GM12878 (cell line): ENCODE results near the gene NBR1. TPM values are rescaled to one million over a fixed set of nuclear protein-coding genes. Genes with fewer than 3 reads are reported as not detected.

Experiments used
- BACH1 ChIP-seq: fragments of 450-650 bp; IDR thresholded peaks from 2 replicates; pipeline ENCODE4 v1.6.1; 2017; ENCODE audit warnings: mild to moderate bottlenecking, borderline replicate concordance
- KAT2A ChIP-seq: conservative IDR thresholded peaks from 2 replicates; pipeline ENCODE4 v1.6.1; 2011; ENCODE audit warnings: low read depth, low read length; ENCODE audit not compliant: control insufficient read depth
- LARP7 ChIP-seq: fragments of 450-650 bp; IDR thresholded peaks from 2 replicates; pipeline ENCODE4 v1.6.1; 2017; ENCODE audit warnings: mild to moderate bottlenecking
- MTA2 ChIP-seq: fragments of 450-650 bp; IDR thresholded peaks from 2 replicates; pipeline ENCODE4 v1.6.1; 2016; ENCODE audit warnings: low read depth, mild to moderate bottlenecking, moderate library complexity
- MYC ChIP-seq: IDR thresholded peaks from 2 replicates; pipeline ENCODE4 v1.6.1; 2011; ENCODE audit warnings: mild to moderate bottlenecking, low read length, moderate library complexity, inconsistent platforms; ENCODE audit not compliant: insufficient read depth, insufficient replicate concordance, insufficient read length, severe bottlenecking
- NR2C2 ChIP-seq: IDR thresholded peaks from 2 replicates; pipeline ENCODE4 v1.6.1; 2011; ENCODE audit warnings: borderline replicate concordance, low read depth; ENCODE audit not compliant: control insufficient read depth, insufficient read length
- NRF1 ChIP-seq: conservative IDR thresholded peaks from 2 replicates; pipeline ENCODE4 v1.6.1; 2011; ENCODE audit warnings: mild to moderate bottlenecking, low read depth, low read length, improper control_type of control experiment
- PAX8 ChIP-seq: fragments of 450-650 bp; IDR thresholded peaks from 2 replicates; pipeline ENCODE4 v1.6.1; 2017; ENCODE audit warnings: mild to moderate bottlenecking, moderate library complexity
- RAD21 ChIP-seq: IDR thresholded peaks from 2 replicates; pipeline ENCODE4 v1.6.1; 2011; ENCODE audit warnings: mild to moderate bottlenecking, low read depth, low read length, moderate library complexity; ENCODE audit not compliant: insufficient read depth
- SIN3A ChIP-seq: IDR thresholded peaks from 2 replicates; pipeline ENCODE4 v1.6.1; 2012; ENCODE audit warnings: low read depth, low read length, improper control_type of control experiment
- SMAD5 ChIP-seq: IDR thresholded peaks from 2 replicates; pipeline ENCODE4 v1.6.1; 2016; ENCODE audit warnings: antibody characterized with exemption, low read depth
- SUZ12 ChIP-seq: fragments of 200-600 bp; sonication (generic); IDR thresholded peaks from one replicate; pipeline ENCODE4 v1.6.1; 2018; ENCODE audit warnings: antibody characterized with exemption, mild to moderate bottlenecking; ENCODE audit not compliant: unreplicated experiment
- TCF7 ChIP-seq: IDR thresholded peaks from 2 replicates; pipeline ENCODE4 v1.6.1; 2014; ENCODE audit warnings: antibody characterized with exemption, borderline replicate concordance
- polyA plus RNA-seq, 11 experiments: library from polyadenylated mRNA; depleted of rRNA in 4 of 11; unstranded in 6 of 11; stranded (reverse) in 5 of 11; fragments of >200 nt; fragmentation: Nextera tagmentation in 4 of 11; fragmentation: Illumina TruSeq in 1 of 11; extraction: Ambion mirVana in 4 of 11; extraction: Trizol in 1 of 11; gene quantifications; 1 replicate in 1 of 11; 2 replicates in 10 of 11; pipeline versions ENCODE4 v1.2.1 to v1.2.3, GENCODE V29; 2011 to 2016; ENCODE audit warnings: inconsistent platforms in 2 of 11, missing spikeins in 2 of 11, low read depth in 1 of 11
- total RNA-seq, 4 experiments: library from RNA; depleted of rRNA in 3 of 4; stranded (reverse); fragments of >200 nt in 3 of 4; fragmentation: Illumina TruSeq in 1 of 4; extraction: Trizol in 1 of 4; gene quantifications; 2 replicates each; pipeline versions ENCODE4 v1.2.1 to v1.2.3, GENCODE V29; 2013 to 2021
- TF ChIP-seq, protein P1 (sequence below): fragments of 150-350 bp; IDR thresholded peaks from 2 replicates; pipeline ENCODE4 v1.6.1; 2016; ENCODE audit warnings: low read depth, low read length
- TF ChIP-seq, protein P2 (sequence below): fragments of 450-650 bp; IDR thresholded peaks from 2 replicates; pipeline ENCODE4 v1.6.1; 2017; ENCODE audit warnings: mild to moderate bottlenecking, low read depth, inconsistent platforms; ENCODE audit not compliant: poor library complexity, severe bottlenecking
- TF ChIP-seq, protein P3 (sequence below): fragments of 450-650 bp; IDR thresholded peaks from 2 replicates; pipeline ENCODE4 v1.6.1; 2017; ENCODE audit warnings: mild to moderate bottlenecking
- TF ChIP-seq, protein P4 (sequence below): fragments of 450-650 bp; IDR thresholded peaks from 2 replicates; pipeline ENCODE4 v1.6.1; 2018; ENCODE audit warnings: borderline replicate concordance, mild to moderate bottlenecking; ENCODE audit not compliant: partially characterized antibody
- TF ChIP-seq, protein P5 (sequence below): IDR thresholded peaks from 2 replicates; pipeline ENCODE4 v1.6.1; 2011; ENCODE audit warnings: low read depth, low read length, improper control_type of control experiment, borderline replicate concordance

The NBR1 gene
- total and polyA plus RNA-seq, 10 of the 15 experiments (the other 5 are each of a cell fraction or from before 2014, with no cell fraction given), result 3.5 to 55.2 (median 28.2) TPM

DNA sequence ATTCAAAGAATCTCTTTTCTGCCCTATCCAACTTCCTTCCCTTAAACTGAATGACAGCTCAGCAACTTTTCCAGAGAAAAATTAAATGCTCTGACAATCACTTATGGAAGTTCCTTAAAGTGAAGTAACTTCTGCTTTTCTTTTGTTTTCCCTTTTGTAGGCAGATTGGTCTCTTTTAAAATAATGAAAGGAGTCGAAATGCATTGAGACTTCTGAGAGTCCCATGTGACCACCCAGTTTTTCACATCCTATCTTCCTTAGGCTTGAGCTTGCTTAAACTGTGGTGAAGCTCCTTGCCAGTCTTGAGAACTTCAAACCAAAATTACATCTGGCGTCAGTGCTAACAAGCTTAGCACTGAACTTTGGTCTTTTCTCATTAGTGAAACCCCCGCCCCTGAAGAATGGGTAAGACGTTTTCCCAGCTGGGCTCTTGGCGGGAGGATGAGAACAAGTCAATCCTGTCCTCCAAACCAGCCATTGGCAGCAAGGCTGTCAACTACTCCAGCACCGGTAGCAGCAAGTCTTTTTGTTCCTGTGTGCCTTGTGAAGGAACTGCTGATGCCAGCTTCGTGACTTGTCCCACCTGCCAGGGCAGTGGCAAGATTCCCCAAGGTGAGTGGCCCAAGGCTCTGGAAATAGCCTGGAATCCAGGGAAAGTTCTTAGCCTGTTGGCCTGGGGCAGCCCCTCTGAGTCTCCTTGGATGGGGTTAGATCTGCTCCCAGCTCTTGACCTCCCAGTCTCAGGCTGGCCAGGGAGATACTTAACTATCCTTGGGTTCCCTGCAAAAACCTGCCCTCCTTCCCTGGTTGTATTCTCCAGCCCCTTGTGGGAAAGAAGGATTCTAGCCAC lies 41.9 kb downstream of the NBR1 start (continued):
- TF ChIP-seq, protein P1, sequence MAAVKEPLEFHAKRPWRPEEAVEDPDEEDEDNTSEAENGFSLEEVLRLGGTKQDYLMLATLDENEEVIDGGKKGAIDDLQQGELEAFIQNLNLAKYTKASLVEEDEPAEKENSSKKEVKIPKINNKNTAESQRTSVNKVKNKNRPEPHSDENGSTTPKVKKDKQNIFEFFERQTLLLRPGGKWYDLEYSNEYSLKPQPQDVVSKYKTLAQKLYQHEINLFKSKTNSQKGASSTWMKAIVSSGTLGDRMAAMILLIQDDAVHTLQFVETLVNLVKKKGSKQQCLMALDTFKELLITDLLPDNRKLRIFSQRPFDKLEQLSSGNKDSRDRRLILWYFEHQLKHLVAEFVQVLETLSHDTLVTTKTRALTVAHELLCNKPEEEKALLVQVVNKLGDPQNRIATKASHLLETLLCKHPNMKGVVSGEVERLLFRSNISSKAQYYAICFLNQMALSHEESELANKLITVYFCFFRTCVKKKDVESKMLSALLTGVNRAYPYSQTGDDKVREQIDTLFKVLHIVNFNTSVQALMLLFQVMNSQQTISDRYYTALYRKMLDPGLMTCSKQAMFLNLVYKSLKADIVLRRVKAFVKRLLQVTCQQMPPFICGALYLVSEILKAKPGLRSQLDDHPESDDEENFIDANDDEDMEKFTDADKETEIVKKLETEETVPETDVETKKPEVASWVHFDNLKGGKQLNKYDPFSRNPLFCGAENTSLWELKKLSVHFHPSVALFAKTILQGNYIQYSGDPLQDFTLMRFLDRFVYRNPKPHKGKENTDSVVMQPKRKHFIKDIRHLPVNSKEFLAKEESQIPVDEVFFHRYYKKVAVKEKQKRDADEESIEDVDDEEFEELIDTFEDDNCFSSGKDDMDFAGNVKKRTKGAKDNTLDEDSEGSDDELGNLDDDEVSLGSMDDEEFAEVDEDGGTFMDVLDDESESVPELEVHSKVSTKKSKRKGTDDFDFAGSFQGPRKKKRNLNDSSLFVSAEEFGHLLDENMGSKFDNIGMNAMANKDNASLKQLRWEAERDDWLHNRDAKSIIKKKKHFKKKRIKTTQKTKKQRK, result no peak
- TF ChIP-seq KAT2A (no peak), PAX8 (no peak), NR2C2 (no peak), MTA2 (peak; percentile 14; the same call in 1 of the 2 replicates), SMAD5 (no peak), TCF7 (no peak), BACH1 (no peak), MYC (no peak), SIN3A (no peak), RAD21 (no peak), SUZ12 (no peak), LARP7 (no peak), NRF1 (no peak)
- TF ChIP-seq, protein P2, sequence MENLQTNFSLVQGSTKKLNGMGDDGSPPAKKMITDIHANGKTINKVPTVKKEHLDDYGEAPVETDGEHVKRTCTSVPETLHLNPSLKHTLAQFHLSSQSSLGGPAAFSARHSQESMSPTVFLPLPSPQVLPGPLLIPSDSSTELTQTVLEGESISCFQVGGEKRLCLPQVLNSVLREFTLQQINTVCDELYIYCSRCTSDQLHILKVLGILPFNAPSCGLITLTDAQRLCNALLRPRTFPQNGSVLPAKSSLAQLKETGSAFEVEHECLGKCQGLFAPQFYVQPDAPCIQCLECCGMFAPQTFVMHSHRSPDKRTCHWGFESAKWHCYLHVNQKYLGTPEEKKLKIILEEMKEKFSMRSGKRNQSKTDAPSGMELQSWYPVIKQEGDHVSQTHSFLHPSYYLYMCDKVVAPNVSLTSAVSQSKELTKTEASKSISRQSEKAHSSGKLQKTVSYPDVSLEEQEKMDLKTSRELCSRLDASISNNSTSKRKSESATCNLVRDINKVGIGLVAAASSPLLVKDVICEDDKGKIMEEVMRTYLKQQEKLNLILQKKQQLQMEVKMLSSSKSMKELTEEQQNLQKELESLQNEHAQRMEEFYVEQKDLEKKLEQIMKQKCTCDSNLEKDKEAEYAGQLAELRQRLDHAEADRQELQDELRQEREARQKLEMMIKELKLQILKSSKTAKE, result peak; percentile 21
- TF ChIP-seq, protein P3, sequence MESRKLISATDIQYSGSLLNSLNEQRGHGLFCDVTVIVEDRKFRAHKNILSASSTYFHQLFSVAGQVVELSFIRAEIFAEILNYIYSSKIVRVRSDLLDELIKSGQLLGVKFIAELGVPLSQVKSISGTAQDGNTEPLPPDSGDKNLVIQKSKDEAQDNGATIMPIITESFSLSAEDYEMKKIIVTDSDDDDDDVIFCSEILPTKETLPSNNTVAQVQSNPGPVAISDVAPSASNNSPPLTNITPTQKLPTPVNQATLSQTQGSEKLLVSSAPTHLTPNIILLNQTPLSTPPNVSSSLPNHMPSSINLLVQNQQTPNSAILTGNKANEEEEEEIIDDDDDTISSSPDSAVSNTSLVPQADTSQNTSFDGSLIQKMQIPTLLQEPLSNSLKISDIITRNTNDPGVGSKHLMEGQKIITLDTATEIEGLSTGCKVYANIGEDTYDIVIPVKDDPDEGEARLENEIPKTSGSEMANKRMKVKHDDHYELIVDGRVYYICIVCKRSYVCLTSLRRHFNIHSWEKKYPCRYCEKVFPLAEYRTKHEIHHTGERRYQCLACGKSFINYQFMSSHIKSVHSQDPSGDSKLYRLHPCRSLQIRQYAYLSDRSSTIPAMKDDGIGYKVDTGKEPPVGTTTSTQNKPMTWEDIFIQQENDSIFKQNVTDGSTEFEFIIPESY, result no peak
- TF ChIP-seq, protein P4, sequence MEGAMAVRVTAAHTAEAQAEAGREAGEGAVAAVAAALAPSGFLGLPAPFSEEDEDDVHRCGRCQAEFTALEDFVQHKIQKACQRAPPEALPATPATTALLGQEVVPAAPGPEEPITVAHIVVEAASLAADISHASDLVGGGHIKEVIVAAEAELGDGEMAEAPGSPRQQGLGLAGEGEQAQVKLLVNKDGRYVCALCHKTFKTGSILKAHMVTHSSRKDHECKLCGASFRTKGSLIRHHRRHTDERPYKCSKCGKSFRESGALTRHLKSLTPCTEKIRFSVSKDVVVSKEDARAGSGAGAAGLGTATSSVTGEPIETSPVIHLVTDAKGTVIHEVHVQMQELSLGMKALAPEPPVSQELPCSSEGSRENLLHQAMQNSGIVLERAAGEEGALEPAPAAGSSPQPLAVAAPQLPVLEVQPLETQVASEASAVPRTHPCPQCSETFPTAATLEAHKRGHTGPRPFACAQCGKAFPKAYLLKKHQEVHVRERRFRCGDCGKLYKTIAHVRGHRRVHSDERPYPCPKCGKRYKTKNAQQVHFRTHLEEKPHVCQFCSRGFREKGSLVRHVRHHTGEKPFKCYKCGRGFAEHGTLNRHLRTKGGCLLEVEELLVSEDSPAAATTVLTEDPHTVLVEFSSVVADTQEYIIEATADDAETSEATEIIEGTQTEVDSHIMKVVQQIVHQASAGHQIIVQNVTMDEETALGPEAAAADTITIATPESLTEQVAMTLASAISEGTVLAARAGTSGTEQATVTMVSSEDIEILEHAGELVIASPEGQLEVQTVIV, result no peak
- TF ChIP-seq, protein P5, sequence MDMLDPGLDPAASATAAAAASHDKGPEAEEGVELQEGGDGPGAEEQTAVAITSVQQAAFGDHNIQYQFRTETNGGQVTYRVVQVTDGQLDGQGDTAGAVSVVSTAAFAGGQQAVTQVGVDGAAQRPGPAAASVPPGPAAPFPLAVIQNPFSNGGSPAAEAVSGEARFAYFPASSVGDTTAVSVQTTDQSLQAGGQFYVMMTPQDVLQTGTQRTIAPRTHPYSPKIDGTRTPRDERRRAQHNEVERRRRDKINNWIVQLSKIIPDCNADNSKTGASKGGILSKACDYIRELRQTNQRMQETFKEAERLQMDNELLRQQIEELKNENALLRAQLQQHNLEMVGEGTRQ, result peak; percentile 19; the same call in 1 of the 2 replicates
